GDM1 (cell line): ENCODE results near the gene POLA2.

ENCODE experiments used
- DNase-seq: peaks from one replicate; lab custom pipeline; 2025; lab: John Stamatoyannopoulos, UW

Gene POLA2

DNA sequence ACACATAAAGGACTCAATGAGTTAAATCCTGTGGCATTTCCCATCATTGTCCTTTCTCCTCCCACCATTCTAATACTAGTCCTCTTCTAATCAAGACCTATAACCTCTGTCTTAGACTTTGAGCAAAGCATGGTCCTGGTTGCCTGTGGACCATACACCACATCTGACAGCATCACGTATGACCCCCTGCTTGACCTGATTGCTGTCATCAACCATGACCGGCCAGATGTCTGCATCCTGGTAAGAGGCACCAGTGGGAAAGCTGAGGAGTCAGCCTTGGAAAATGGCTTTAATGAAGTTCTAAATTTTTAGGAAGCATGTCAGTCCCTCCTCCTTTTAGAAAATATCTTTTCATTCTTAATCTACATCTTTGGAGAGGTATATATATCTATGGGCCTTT is 25.8 kb downstream of the POLA2 start:
- no peak for DNase-seq

GRCh38 chr11:65288706-65289536 is 27.2 kb downstream of the POLA2 start:
- no peak for DNase-seq

- DNase-seq, result no peak
Measured at GRCh38 chr11:65290448-65291165, 28.8 kb downstream of the POLA2 start.

DNA sequence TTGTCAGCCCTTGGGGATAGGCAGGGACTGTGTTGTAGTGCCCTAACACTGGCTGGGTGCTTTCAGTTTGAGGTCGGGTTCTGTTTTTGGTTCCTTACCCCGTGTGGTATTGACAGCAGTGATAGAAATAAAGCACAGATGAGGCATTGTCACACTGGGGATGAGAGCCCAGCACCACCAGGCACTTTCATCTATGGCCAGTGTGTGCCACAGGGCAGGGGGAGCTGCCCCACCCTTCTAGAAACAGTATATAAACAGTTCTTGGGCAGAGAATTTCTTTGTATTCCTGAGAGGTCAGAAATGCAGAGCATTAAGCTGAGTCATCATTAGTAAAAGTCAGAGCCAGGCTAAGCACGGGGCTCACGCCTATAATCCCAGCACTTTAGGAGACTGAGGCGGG is 29.9 kb downstream of the POLA2 start:
- DNase-seq, result no peak

GRCh38 chr11:65292890-65293289 is 31.1 kb downstream of the POLA2 start:
- no peak for DNase-seq

DNA sequence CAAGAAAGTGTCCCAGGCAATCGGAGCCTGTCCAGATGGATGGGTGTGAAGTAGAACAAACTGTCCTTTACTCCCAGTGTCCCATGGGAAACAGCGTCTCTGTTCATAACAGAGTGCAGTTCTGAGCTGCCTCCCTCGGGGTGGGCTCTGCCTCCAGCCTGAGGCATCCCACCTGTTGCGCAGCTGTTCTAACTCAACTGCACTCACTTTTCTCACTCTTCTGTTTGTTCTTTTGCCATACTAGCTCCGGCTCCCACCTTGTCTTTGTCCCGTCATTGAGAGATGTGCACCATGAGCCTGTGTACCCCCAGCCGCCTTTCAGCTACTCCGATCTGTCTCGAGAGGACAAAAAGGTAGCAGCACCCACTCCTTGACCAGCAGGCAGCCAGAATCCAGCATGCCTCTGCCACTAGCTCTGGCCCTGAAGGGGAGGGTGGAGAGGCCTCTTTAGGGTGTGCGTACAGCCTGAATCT is 32.2 kb downstream of the POLA2 start:
- no peak for DNase-seq

GRCh38 chr11:65295001-65295400 is 33.2 kb downstream of the POLA2 start:
- no peak for DNase-seq

DNA sequence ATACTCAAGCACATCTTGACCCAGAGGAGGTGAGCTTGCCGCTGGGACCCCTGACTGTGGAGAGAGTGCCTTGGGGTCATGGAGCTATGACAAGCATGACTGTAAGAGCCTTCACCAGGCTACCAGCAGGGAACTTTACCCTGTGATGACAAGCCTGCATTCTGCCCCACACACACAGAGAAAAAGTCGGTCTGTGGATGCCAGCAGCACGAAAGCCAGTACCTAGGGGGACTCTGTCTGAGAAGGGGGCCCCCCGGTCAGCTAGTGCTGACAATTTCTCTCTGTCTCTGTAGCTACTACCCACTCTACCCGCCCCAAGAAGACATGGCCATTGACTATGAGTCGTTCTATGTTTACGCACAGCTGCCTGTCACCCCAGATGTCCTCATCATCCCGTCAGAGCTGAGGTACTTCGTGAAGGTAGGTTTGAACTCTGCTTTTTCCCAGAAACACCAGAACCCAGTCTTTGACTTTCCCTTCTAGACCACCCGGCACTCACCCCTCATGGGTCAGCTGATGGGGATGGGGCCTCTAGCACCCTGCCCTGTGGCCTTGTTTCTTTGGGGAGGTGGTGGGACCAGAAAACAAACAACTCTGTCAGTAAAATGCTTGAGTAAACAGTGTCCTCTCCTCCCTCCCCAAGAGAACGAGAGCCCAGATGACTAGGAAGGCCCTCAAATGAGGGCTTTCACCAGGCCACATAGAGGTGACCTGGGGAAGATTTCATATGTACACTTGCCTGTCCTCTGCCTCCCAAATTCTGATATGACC is 34.0 kb downstream of the POLA2 start:
- no peak for DNase-seq

DNA sequence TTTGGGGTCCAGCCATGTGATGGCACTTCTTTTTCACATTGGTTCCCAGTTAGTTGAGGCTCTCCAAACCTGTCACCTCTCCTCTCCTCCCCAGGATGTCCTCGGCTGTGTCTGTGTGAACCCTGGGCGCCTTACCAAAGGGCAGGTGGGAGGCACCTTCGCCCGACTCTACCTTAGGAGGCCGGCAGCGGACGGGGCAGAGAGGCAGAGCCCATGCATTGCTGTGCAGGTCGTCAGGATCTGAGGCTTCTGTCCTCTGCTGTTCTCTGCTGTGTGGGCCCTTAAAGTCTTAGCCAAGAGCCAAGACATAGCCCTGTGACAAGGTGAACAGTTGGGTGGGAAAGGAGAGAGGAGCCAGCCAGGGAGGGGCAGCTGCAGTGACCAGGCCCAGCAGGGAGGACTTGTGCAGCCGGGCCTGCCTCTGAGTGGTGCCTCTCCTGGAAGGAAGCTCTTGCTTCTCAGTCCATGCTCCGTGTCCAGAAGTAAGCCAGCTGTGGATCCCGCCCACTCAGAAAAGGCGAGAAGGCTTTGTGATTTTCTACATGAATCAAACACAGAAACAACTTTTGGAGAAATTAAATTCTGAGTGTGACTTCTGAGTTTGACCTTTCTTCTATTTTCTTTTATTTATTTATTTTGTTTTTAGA is 35.4 kb downstream of the POLA2 start:
- DNase-seq, result no peak

- no peak for DNase-seq
Measured at GRCh38 chr11:65298131-65298535, 36.4 kb downstream of the POLA2 start.

- no peak for DNase-seq
Measured at GRCh38 chr11:65298655-65299179, 37.0 kb downstream of the POLA2 start.

DNA sequence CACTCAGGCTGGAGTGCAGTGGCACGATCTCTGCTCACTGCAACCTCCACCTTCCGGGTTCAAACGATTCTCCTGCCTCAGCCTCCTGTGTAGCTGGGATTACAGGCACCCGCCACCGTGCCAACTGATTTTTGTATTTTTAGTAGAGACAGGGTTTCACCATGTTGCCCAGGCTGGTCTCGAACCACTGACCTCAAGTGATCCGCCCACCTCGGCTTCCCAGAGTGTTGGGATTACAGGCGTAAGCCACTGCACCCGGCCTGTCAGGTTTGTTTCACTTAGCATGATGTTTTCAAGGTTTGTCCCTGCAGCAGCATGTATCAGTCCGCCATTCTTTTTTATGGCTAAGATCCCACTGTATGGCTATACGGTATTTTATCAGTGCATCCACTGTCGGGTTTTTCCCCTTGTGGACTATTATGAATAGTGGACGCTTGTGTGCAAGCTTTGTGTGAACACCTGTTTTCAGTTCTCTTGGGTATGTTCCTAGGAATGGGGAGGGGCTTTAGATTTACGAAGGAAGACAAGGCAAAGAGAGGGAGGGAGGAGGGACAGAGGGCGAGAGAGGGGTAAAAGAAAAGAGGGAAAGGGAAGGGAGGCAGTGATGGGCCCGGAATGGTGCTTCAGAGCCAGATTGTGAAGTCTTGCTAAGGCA is 39.0 kb downstream of the POLA2 start:
- DNase-seq, result no peak

DNA sequence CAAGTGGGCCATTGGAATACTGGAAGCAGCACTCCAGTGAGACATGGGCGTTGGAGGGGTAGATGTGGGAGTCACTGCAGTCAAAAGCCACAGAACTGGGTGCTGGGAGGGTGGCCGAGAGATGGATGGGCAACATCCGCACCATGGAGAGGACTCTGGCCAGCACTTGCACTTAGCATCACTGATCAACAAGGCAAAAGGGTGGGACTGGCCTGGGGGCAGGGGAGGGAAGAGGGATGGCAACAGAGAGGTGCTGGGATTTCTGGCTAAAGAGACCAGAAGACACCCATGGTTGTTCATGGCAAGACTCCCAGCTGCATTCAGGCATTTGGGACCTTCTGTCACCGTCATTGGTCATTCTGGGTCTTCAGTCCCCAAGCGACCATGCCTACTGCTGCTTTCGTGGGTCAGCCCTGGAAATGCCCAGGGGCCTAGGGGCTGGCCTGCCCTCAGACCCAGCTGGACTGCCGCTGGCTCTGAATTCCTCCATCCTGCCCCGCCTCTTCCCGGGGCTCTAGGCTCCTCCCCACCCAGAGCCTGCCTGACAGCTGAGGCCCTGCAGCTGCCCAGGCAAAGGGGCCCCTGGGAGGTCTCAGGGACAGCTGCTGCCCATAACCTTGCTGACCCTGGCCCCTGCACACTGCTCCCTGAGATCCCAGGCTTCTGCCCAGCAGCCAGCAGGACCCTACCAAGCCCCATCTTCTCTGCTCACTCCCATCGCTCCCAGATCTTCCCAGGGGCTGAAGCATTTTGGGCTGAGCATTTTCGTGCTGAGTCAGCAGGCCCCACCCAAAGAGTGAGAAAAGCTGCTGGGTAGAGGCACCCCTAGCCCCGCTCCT is 39.9 kb downstream of the POLA2 start:
- DNase-seq, result no peak

DNA sequence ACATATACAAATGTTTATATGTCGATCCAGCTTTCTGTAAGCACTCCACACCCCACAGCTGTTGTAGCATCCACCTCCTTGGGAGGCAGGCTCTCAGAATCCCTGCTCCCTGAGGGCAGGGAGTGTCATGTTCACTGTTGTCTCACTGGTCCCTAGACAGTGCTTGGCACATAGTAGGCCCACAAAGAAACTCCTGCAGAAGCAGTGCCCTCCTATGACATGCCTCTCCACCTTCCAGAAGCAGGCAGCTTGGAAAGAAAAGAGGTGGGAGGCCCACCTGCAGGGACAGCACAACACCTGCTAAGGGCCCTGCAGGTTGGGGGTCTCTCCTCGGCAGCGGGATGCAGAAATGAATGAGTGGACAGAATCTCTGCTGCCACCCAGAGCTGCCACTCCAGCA is 41.8 kb downstream of the POLA2 start:
- DNase-seq, result no peak

DNA sequence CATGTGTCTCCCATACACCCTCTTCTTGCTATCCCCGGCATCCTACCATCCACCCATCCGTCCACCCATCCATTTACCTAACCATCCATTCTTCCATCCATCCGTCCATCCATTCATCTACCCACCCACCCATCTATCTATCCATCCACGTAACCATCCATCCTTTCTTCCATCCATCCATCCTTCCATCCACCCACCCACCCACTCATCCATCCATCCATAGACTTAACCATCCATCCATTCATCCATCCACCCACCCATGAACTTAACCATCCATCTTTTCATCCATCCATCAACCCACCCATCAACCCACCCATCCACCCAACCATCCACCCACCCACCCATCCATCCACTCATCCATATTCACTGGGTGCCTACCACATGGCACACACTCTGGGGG is 42.3 kb downstream of the POLA2 start:
- no peak for DNase-seq

DNA sequence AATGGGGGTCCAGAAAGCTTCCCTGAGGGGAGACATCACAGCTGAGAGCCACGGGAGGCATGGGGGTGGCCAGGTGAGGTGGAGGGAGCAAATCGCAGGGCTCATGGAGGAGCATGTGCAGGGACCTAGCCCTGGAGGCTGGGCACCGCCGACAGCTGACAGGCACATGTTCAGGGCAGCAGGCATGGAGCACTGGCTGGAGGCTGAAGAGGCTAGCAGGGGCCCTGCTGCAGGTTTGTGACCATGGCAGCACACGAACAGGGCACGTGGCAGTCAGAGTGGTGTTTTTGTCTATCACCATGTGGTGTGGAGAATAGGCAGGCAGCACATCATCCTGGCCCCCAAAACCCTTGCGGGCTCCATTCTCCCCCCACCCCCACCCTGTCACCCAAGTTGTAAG is 42.9 kb downstream of the POLA2 start:
- DNase-seq, result no peak

DNA sequence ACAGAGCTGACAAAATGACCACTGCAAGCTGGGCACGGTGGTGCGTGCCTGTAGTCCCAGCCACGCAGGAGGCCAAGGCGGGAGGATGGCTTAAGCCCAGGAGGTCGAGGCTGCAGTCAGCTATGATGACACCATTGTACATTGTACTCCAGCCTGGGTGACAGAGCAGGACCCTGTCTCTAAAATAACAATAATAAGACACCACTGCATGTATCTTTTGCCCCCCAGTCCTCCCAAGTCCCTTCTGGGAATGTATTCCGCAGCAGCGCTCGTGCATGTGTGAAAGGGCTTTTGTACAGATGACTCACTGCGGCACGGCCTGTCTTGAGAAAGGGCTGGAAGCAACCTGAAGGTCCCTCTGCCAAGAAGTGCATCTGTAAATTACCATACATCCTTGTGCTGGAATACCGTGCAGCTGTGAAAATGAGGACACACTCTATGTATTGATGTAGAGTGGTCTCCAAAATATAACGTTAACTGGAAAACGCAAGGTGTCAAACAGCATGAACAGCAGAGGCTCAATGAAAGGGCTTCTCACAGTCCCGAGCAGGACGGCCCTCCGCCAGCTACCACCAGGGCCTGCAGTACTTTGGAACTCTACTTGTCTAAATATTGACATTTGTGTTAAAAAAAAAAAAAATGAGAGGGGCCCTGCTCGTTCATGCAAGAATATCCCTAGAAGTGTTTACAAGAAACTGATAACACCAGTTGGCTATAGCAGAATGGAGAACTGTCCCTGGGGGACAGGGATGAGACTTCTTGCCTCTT is 43.9 kb downstream of the POLA2 start:
- DNase-seq, result no peak

DNA sequence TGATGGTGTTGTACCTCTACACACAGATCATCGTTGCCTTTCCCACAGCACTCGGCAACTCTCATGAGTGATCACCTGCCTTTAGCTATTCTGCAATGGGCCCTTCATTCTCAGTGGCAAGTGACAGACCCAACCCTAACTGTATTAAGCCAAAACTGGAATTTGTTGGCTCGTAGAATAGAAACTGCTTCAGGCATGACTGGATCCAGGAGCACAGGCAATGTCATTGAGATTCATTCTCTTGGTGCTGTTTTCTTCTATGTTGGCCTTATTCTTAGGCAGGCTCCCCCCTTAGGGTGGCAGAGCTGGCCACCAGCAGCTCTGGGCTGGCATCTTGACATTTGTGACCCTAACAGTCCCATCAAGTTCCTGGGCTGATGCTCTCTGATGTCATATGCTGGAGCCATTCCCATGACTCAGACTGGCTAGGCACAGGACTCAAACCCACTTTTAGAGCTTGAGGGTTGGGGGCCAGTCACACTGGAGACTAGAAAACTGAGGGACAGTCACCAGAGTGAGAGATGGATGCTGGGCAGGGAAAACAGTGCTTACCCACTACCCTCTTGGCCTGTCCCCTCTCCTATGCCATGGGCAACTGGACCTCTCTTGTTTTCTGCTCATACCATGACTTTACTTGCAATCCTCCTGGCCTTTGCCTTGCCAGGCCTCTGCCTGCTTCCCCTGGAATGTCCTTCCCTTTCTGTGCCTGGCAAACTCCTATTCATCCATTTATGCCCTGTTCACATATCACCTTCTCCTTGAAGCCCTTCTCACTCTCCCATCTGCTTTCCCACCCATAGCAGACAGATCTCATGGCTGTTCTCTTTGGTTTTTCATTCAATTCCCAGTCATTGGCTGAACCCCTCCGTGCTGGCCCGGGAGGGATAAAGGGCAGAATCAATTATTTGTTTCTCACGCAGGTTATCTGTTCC is 45.8 kb downstream of the POLA2 start:
- DNase-seq, result no peak
